ENCODE results near the gene CYP4F22.

GRCh38 chr19:15467734-15468214 lies 40.6 kb upstream of the CYP4F22 start:
- TF ChIP-seq YY1 (IDR thresholded peaks at IDR 0.05; ENCODE audit: insufficient read depth, insufficient read length), result no peak
- TF ChIP-seq ZNF274 (IDR thresholded peaks at IDR 0.05; ENCODE audit: low read depth, low read length), result no peak

Measured in NT2/D1 (cell line).